PC-3 (cell line): ENCODE results near the gene PLCXD1.

Experiments used
- CTCF ChIP-seq: fragments of 300-600 bp; sonication (generic); conservative IDR thresholded peaks from 2 replicates; pipeline ENCODE4 v1.5.1; 2017; ENCODE audit warnings: antibody characterized with exemption, low read depth, mild to moderate bottlenecking, low read length
- EZH2 ChIP-seq: fragments of 300-600 bp; sonication (generic); IDR thresholded peaks from one replicate; pipeline ENCODE4 v1.6.1; 2017; ENCODE audit warnings: antibody characterized with exemption, mild to moderate bottlenecking, low read length; ENCODE audit not compliant: unreplicated experiment

GRCh38 chrX:285076-285677, 4.0 kb downstream of the PLCXD1 start:
- TF ChIP-seq CTCF (no peak), EZH2 (no peak)
